ENCODE measurements around the gene RABEP1. TPM values are rescaled to one million over a fixed set of nuclear protein-coding genes. Genes with fewer than 3 reads are reported as not detected.
"Not testable (repeated sequence)": the region's sequence is repeated elsewhere in the genome, so short reads cannot be mapped to it uniquely, and the experiment has no call there.

RABEP1 gene
- 21.8 and 27.7 TPM in 2 replicates for total RNA-seq

- Histone ChIP-seq H3K4me3 (ENCODE audit: low read depth, low read length) (peak within 1 kb of the TSS; percentile 79), H3K27me3 (ENCODE audit: control insufficient read depth, insufficient read depth, low read length) (no peaks in the 10 kb centered on the region), H3K36me3 (ENCODE audit: control insufficient read depth, insufficient read depth, low read length) (no peaks in the 10 kb centered on the region)
- TF ChIP-seq CTCF (IDR thresholded peaks at IDR 0.05; ENCODE audit: insufficient read depth, low read length, poor library complexity, severe bottlenecking), result no peak
- no peak for DNase-seq (ENCODE audit: low read depth)
Observed at GRCh38 chr17:5281814-5282641, at the start of gene RABEP1. RABEP1 (plus strand) TSS chr17:5282284; CDS start chr17:5282487, 203 bp downstream.

- H3K4me3 ChIP-seq (ENCODE audit: low read depth, low read length); DNase-seq (ENCODE audit: low read depth); H3K36me3 ChIP-seq (ENCODE audit: control insufficient read depth, insufficient read depth, low read length); H3K27me3 ChIP-seq (ENCODE audit: control insufficient read depth, insufficient read depth, low read length): not testable (repeated sequence)
Observed at GRCh38 chr17:5233492-5233891, 48.6 kb upstream of the RABEP1 start.

- Histone ChIP-seq H3K36me3 (ENCODE audit: control insufficient read depth, insufficient read depth, low read length) (no peaks in the 10 kb centered on the region), H3K27me3 (ENCODE audit: control insufficient read depth, insufficient read depth, low read length) (no peaks in the 10 kb centered on the region), H3K4me3 (ENCODE audit: low read depth, low read length) (no peak within 1 kb of the TSS)
- no peak for DNase-seq (ENCODE audit: low read depth)
- no peak for TF ChIP-seq CTCF (IDR thresholded peaks at IDR 0.05; ENCODE audit: insufficient read depth, low read length, poor library complexity, severe bottlenecking)
Observed at GRCh38 chr17:5234645-5235576, 47.2 kb upstream of the RABEP1 start, which contains the start of gene SCIMP. SCIMP (minus strand) TSS chr17:5234860; CDS start chr17:5234755, 105 bp downstream.

- H3K27me3 ChIP-seq (ENCODE audit: control insufficient read depth, insufficient read depth, low read length), result no peaks in the 10 kb centered on the region
- H3K4me3 ChIP-seq (ENCODE audit: low read depth, low read length), result no peak overlapping the region
- DNase-seq (ENCODE audit: low read depth), result no peak
- no peaks in the 10 kb centered on the region for H3K36me3 ChIP-seq (ENCODE audit: control insufficient read depth, insufficient read depth, low read length)
- no peak for TF ChIP-seq CTCF (IDR thresholded peaks at IDR 0.05; ENCODE audit: insufficient read depth, low read length, poor library complexity, severe bottlenecking)
Observed at GRCh38 chr17:5236938-5237540, 45.0 kb upstream of the RABEP1 start.

GRCh38 chr17:5237541-5238016 is 44.5 kb upstream of the RABEP1 start:
- DNase-seq (ENCODE audit: low read depth), result no peak
- TF ChIP-seq CTCF (IDR thresholded peaks at IDR 0.05; ENCODE audit: insufficient read depth, low read length, poor library complexity, severe bottlenecking), result peak; percentile 55

More at GRCh38 chr17:5237541-5238016, 44.5 kb upstream of the RABEP1 start:
- H3K36me3 ChIP-seq (ENCODE audit: control insufficient read depth, insufficient read depth, low read length), result no peaks in the 10 kb centered on the region
- no peaks in the 10 kb centered on the region for H3K27me3 ChIP-seq (ENCODE audit: control insufficient read depth, insufficient read depth, low read length)
- H3K4me3 ChIP-seq (ENCODE audit: low read depth, low read length), result no peak overlapping the region
